Sigmoid colon (tissue), 4 donors: ENCODE data around the gene LRRC30.

Experiments
- EP300 ChIP-seq, 4 donors: sonication (generic); formaldehyde crosslinking; IDR thresholded peaks; one replicate each; pipeline ENCODE4 v1.6.1; 2017; ENCODE audit warnings: antibody characterized with exemption in 4 of 4
- POLR2AphosphoS5 ChIP-seq, 4 donors: sonication (generic); formaldehyde crosslinking; IDR thresholded peaks; one replicate each; pipeline ENCODE4 v1.6.1; 2017; ENCODE audit warnings: antibody characterized with exemption in 4 of 4
- TF ChIP-seq, protein P1 (sequence below), 4 experiments: fragments of 450-650 bp in 3 of 4; fragments of 200-600 bp in 1 of 4; IDR thresholded peaks; one replicate each; pipeline ENCODE4 v1.5.1; 2016 to 2019; ENCODE audit warnings: antibody characterized with exemption in 4 of 4, mild to moderate bottlenecking in 3 of 4, moderate library complexity in 2 of 4

DNA sequence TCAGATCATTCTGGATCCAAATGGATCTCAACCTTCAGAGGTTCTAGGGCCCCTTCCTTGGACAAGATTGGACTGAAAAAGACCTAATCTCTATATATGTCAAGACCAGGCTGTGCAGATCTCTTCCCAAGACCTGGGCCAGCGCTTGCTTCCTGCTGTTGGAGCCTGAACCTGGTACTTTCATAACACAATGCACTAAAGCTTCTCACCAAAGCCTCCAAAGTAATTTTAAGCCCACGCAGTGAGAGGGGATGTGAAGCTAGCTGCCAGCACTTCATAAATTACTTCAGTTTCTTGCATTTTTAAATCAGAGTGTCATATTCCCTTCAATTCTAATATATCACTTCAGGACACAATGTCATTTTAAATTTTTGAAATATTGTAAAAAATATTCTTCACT is 50.7 kb downstream of the LRRC30 start:
- TF ChIP-seq, protein P1, sequence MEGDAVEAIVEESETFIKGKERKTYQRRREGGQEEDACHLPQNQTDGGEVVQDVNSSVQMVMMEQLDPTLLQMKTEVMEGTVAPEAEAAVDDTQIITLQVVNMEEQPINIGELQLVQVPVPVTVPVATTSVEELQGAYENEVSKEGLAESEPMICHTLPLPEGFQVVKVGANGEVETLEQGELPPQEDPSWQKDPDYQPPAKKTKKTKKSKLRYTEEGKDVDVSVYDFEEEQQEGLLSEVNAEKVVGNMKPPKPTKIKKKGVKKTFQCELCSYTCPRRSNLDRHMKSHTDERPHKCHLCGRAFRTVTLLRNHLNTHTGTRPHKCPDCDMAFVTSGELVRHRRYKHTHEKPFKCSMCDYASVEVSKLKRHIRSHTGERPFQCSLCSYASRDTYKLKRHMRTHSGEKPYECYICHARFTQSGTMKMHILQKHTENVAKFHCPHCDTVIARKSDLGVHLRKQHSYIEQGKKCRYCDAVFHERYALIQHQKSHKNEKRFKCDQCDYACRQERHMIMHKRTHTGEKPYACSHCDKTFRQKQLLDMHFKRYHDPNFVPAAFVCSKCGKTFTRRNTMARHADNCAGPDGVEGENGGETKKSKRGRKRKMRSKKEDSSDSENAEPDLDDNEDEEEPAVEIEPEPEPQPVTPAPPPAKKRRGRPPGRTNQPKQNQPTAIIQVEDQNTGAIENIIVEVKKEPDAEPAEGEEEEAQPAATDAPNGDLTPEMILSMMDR (IDR thresholded peaks at IDR 0.05), result no peak
- no peak for TF ChIP-seq POLR2AphosphoS5 (IDR thresholded peaks at IDR 0.05)
- TF ChIP-seq EP300 (IDR thresholded peaks at IDR 0.05), result no peak
